Frontal cortex (tissue), 4 donors: ENCODE data around the gene LGMN. TPM values are rescaled to one million over a fixed set of nuclear protein-coding genes. Genes with fewer than 3 reads are reported as not detected.
"Not testable (repeated sequence)": the region's sequence is repeated elsewhere in the genome, so short reads cannot be mapped to it uniquely, and the experiment has no call there.

Experiments used
- DNase-seq, 2 donors: peaks; one replicate each; pipeline ENCODE4 v3.0.0; 2012; ENCODE audit warnings: low spot score in 2 of 2
- FAIRE-seq: peaks from 2 replicates; lab custom pipeline; 2012; peaks lifted over from hg19 to GRCh38; lab: Jason Lieb, UNC
- total RNA-seq: library from RNA; depleted of rRNA; stranded (reverse); fragments of >200 nt; gene quantifications from one replicate; pipeline ENCODE4 v1.2.3, GENCODE V29; 2014
- donor health status: control.
- donor health status: control.
- donor health status: control.

Gene LGMN
- total RNA-seq, 1 donor from 2014 or later: 28.9 TPM

GRCh38 chr14:92680781-92681650 lies 67.4 kb downstream of the LGMN start:
- FAIRE-seq: no peak

GRCh38 chr14:92680330-92680729 lies 68.1 kb downstream of the LGMN start:
- FAIRE-seq, DNase-seq: not testable (repeated sequence)

More at GRCh38 chr14:92680781-92681650, 67.4 kb downstream of the LGMN start:
- DNase-seq: peak; percentile 47 to 81

- FAIRE-seq: no peak
- DNase-seq: no peak
Measured at GRCh38 chr14:92679246-92679645, 69.2 kb downstream of the LGMN start.

GRCh38 chr14:92678766-92679165 lies 69.7 kb downstream of the LGMN start:
- FAIRE-seq (no peak), DNase-seq (no peak)

- DNase-seq (no peak), FAIRE-seq (no peak)
Measured at GRCh38 chr14:92677955-92678354, 70.5 kb downstream of the LGMN start.

- DNase-seq: no peak
- FAIRE-seq: no peak
Measured at GRCh38 chr14:92677087-92677668, 71.2 kb downstream of the LGMN start.

- no peak for FAIRE-seq
- no peak for DNase-seq
Measured at GRCh38 chr14:92676403-92677086, 71.9 kb downstream of the LGMN start.

- DNase-seq (no peak), FAIRE-seq (no peak)
Measured at GRCh38 chr14:92675976-92676375, 72.5 kb downstream of the LGMN start.

GRCh38 chr14:92675421-92675820 lies 73.0 kb downstream of the LGMN start:
- FAIRE-seq (no peak), DNase-seq (no peak)

GRCh38 chr14:92673601-92674150 lies 74.8 kb downstream of the LGMN start:
- no peak for FAIRE-seq
- DNase-seq: no peak

GRCh38 chr14:92670643-92671366 lies 77.6 kb downstream of the LGMN start:
- DNase-seq: no peak
- FAIRE-seq: no peak

- no peak for FAIRE-seq
- no peak for DNase-seq
Measured at GRCh38 chr14:92670160-92670559, 78.3 kb downstream of the LGMN start.

GRCh38 chr14:92668276-92668973 lies 80.0 kb downstream of the LGMN start:
- DNase-seq (no peak), FAIRE-seq (no peak)

GRCh38 chr14:92666251-92666650 lies 82.2 kb downstream of the LGMN start:
- no peak for FAIRE-seq

GRCh38 chr14:92665661-92666110 lies 82.7 kb downstream of the LGMN start:
- FAIRE-seq (no peak), DNase-seq (no peak)

More at GRCh38 chr14:92666251-92666650, 82.2 kb downstream of the LGMN start:
- no peak for DNase-seq

GRCh38 chr14:92663049-92663448 lies 85.4 kb downstream of the LGMN start:
- FAIRE-seq: no peak
- no peak for DNase-seq

- FAIRE-seq (no peak), DNase-seq (no peak)
Measured at GRCh38 chr14:92660571-92660970, 87.9 kb downstream of the LGMN start.

GRCh38 chr14:92659765-92660561 lies 88.5 kb downstream of the LGMN start:
- no peak for DNase-seq
- FAIRE-seq: no peak
